HCT116 (cell line): ENCODE results near the gene GDPD5.

Experiments used
- CEBPB ChIP-seq: IDR thresholded peaks from 2 replicates; pipeline ENCODE4 v1.6.1; 2012; ENCODE audit warnings: low read depth
- EZH2 ChIP-seq: fragments of 200-600 bp; sonication (generic); IDR thresholded peaks from 2 replicates; pipeline ENCODE4 v1.6.1; 2017; ENCODE audit warnings: antibody characterized with exemption, mixed run types
- EZH2phosphoT487 ChIP-seq: fragments of 200-600 bp; IDR thresholded peaks from 2 replicates; pipeline ENCODE4 v1.6.1; 2018; ENCODE audit warnings: antibody characterized with exemption, borderline replicate concordance
- JUND ChIP-seq: IDR thresholded peaks from 2 replicates; pipeline ENCODE4 v1.6.1; 2012
- POLR2A ChIP-seq: IDR thresholded peaks from 2 replicates; pipeline ENCODE4 v1.7.0; 2011; ENCODE audit warnings: borderline replicate concordance; ENCODE audit not compliant: insufficient read depth, insufficient read length; ENCODE audit errors: extremely low read depth
- POLR2AphosphoS5 ChIP-seq: IDR thresholded peaks from 2 replicates; pipeline ENCODE4 v1.6.1; 2011; ENCODE audit warnings: mild to moderate bottlenecking, low read depth, low read length, moderate library complexity
- TCF7L2 ChIP-seq: IDR thresholded peaks from 2 replicates; pipeline ENCODE4 v1.7.0; 2011; ENCODE audit warnings: borderline replicate concordance, inconsistent platforms; ENCODE audit not compliant: insufficient read depth, insufficient read length; ENCODE audit errors: extremely low read depth
- YY1 ChIP-seq: IDR thresholded peaks from 2 replicates; pipeline ENCODE4 v1.6.1; 2011; ENCODE audit warnings: low read length, low read depth, moderate library complexity, mild to moderate bottlenecking; ENCODE audit not compliant: insufficient replicate concordance; ENCODE audit errors: extremely low read depth
- ZBTB33 ChIP-seq: IDR thresholded peaks from 2 replicates; pipeline ENCODE4 v1.6.1; 2011; ENCODE audit warnings: mild to moderate bottlenecking, low read length, moderate library complexity; ENCODE audit not compliant: insufficient replicate concordance; ENCODE audit errors: extremely low read depth
- ZFX ChIP-seq: fragments of 450-650 bp; IDR thresholded peaks from 2 replicates; pipeline ENCODE4 v1.6.1; 2017
- TF ChIP-seq, protein P1 (sequence below), 3 experiments: fragments of 200-600 bp in 1 of 3; sonication (generic) in 1 of 3; IDR thresholded peaks in 2 of 3; conservative IDR thresholded peaks in 1 of 3; 2 replicates each; pipeline ENCODE4 v1.5.1; 2012 to 2017; ENCODE audit warnings: low read depth in 2 of 3, low read length in 2 of 3, antibody characterized with exemption in 1 of 3, borderline replicate concordance in 1 of 3, control low read depth in 1 of 3, mild to moderate bottlenecking in 1 of 3, mixed read lengths in 1 of 3, mixed run types in 1 of 3, moderate library complexity in 1 of 3; ENCODE audit not compliant: insufficient read depth in 1 of 3

DNA sequence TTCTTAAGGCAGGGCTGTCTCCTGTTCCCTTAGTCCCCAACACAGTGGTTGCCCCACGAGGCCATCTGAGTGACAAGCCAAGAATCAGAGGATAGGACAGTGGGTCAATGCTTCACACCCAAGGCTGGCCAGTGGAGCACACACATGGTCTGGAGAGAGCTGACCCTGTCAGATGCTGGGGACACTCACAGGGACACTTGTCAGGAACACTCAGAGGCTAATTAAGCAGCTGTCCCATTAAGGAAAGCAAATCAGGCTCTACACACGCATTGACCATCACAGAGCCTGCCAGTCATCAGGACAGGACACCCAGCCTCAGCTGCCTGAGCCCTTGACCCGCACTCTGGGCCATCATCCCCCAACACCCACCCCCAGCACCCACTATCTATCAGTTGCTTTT, 18.2 kb downstream of the GDPD5 start:
- TF ChIP-seq POLR2A (no peak), POLR2AphosphoS5 (no peak), ZBTB33 (no peak), EZH2phosphoT487 (no peak), EZH2 (no peak), YY1 (no peak), JUND (no peak), TCF7L2 (no peak), CEBPB (no peak), ZFX (no peak)
- TF ChIP-seq, protein P1, sequence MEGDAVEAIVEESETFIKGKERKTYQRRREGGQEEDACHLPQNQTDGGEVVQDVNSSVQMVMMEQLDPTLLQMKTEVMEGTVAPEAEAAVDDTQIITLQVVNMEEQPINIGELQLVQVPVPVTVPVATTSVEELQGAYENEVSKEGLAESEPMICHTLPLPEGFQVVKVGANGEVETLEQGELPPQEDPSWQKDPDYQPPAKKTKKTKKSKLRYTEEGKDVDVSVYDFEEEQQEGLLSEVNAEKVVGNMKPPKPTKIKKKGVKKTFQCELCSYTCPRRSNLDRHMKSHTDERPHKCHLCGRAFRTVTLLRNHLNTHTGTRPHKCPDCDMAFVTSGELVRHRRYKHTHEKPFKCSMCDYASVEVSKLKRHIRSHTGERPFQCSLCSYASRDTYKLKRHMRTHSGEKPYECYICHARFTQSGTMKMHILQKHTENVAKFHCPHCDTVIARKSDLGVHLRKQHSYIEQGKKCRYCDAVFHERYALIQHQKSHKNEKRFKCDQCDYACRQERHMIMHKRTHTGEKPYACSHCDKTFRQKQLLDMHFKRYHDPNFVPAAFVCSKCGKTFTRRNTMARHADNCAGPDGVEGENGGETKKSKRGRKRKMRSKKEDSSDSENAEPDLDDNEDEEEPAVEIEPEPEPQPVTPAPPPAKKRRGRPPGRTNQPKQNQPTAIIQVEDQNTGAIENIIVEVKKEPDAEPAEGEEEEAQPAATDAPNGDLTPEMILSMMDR (IDR thresholded peaks at IDR 0.05 in 2 of 3, conservative IDR thresholded peaks at IDR 0.05 in 1 of 3; ENCODE audit: borderline replicate concordance in 1 of 3, insufficient read depth in 1 of 3, low read depth in 2 of 3, low read length in 2 of 3), result no peak
